HL-60 (cell line): Measurements from ENCODE around the gene MAGEA10.

ENCODE experiments used
- GABPA ChIP-seq: IDR thresholded peaks from 2 replicates; pipeline ENCODE4 v1.6.1; 2012; ENCODE audit warnings: low read depth
- POLR2AphosphoS5 ChIP-seq: IDR thresholded peaks from 2 replicates; pipeline ENCODE4 v1.6.1; 2012; ENCODE audit warnings: low read depth
- TF ChIP-seq, protein P1 (sequence below): IDR thresholded peaks from one replicate; pipeline ENCODE4 v1.5.1; 2011; ENCODE audit warnings: low read length, control low read depth, inconsistent platforms; ENCODE audit not compliant: insufficient read depth

DNA sequence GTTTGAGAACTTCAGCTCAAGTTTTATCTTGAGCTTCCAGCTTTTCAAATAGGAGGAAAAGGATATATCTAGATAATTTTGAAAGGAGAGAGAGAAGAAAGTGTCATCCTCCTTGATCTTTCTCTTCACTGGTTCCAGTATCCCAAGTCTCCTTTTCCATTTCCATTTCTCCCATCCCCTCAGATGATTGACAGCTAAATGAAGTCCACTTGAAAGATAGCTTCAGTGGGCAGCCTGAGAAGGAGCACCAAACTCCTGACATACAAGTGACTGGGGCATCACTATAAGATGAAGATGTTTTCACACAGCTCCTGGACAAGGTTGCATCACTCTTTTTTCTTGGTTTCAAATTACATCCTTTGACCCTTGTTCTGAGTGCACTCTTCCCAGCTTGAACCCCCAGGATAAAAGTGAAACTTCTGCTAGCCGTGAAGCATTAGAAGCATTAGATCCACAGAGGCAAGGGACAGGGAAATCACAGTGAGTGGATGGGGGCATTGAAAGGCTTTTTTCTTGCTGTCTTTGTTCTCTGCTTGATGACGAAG is 17.5 kb upstream of the MAGEA10 start:
- TF ChIP-seq, protein P1, sequence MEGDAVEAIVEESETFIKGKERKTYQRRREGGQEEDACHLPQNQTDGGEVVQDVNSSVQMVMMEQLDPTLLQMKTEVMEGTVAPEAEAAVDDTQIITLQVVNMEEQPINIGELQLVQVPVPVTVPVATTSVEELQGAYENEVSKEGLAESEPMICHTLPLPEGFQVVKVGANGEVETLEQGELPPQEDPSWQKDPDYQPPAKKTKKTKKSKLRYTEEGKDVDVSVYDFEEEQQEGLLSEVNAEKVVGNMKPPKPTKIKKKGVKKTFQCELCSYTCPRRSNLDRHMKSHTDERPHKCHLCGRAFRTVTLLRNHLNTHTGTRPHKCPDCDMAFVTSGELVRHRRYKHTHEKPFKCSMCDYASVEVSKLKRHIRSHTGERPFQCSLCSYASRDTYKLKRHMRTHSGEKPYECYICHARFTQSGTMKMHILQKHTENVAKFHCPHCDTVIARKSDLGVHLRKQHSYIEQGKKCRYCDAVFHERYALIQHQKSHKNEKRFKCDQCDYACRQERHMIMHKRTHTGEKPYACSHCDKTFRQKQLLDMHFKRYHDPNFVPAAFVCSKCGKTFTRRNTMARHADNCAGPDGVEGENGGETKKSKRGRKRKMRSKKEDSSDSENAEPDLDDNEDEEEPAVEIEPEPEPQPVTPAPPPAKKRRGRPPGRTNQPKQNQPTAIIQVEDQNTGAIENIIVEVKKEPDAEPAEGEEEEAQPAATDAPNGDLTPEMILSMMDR: no peak
- TF ChIP-seq GABPA (no peak), POLR2AphosphoS5 (no peak)
